ACHN (cell line): ENCODE data around the gene LYPD3.
A peak's percentile ranks its signal among the peaks of the same experiment; 100 is the strongest.
"Not testable (repeated sequence)": the region's sequence is repeated elsewhere in the genome, so short reads cannot be mapped to it uniquely, and the experiment has no call there.

ENCODE experiments used
- DNase-seq: peaks from one replicate; pipeline ENCODE4 v3.0.0-alpha.2; 2015
- in situ Hi-C: cut with HindIII; loops from 2 replicates; pipeline ENCODE4 v1.10.0; 2017; ENCODE audit warnings: low sequenced_read_pairs, low pct_ligation_motif_present, low pct_unique_long_range_greater_than_20kb

LYPD3 gene

DNA sequence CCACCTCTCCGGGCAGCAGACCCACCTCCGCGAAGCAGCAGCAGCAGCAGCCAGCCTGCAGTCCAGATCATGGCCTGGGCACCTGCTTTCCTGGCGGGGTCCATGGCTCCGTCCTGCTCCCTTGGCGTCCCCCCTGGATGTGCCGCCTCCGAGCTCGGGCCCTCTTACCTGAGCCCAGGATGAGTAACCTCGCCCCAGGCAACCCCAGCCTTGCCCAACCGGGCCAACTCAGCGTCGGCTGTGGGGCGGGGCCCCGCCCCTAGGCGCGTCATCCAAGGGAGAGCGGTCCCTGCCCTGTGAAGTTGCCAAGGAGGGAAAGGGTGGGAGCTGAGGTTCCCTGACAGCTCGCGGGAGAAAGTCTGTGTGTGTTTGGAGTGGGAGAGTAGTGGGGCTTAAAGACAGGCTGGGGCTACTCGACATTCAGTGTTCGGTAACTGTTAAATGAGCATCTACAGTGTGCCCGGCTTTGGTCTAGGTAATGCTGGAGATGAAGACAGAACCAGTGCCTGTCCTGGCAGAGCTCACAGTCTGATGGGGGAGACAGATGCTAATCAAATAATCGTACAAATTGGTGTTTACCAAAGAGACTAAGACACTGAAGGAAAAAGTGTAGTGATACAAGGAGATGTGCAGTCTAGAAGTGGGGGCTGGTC, at the start of gene LYPD3:
LYPD3 (minus strand) TSS at position 141 of the 653 bp plus-strand sequence; CDS start at position 104, 37 bp downstream.
- in situ Hi-C loops: no loop called here
- DNase-seq: no peak

DNA sequence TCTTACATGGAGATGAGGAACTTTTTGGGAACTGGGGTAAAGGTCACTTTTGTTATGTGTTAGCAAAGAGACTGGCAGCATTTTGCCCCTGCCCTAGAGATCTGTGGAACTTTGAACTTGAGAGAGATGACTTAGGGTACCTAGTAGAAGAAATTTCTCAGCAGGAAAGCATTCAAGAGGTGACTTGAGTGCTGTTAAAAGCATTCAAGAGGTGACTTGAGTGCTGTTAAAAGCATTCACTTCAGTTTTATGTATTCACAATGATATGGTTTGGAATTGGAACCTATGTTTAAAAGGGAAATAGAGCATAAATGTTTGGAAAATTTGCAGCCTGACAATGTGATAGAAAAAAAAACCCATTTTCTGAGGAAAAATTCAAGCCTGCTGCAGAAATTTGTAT, 47.0 kb upstream of the LYPD3 start:
- in situ Hi-C loops, DNase-seq: not testable (repeated sequence)

DNA sequence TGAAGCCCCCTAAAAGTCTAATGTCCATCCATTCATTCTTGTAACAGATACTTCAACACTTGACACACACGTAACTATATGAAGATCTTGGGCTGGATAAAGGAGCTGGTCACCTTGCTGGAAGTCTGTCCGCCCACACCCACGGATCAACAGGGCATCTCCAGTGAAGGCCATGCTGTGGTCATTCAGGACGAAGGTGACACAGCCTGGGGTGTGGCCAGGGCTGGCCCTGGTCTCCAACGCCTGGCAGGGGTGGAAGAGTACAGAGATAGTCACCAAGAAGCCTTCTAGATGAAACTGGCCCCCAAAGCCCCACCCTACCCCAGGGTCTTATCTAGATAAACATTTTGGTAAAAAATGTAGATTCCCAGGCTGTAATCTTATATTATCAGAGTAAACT, 45.9 kb upstream of the LYPD3 start:
- DNase-seq: no peak
- in situ Hi-C loops: no loop called here

DNA sequence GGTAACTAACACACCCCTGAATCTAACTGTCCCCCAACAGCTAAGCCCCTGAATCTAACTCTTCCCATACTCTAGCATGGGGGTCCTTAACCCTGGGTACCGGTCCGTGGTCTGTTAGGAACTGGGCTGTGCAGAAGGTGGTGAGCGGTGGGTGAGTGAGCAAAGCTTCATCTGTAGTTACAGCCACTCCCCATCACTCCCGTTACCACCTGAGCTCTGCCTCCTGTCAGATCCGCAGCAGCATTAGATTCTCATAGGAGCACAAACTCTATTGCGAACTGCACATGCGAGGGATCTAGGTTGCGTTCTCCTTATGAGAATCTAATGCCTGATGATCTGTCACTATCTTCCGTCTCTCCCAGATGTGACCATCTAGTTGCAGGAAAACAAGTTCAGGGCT, 45.3 kb upstream of the LYPD3 start:
- no peak for DNase-seq
- in situ Hi-C loops: no loop called here

GRCh38 chr19:43507880-43508279, 42.5 kb upstream of the LYPD3 start:
- in situ Hi-C loops: no loop called here
- DNase-seq: no peak

DNA sequence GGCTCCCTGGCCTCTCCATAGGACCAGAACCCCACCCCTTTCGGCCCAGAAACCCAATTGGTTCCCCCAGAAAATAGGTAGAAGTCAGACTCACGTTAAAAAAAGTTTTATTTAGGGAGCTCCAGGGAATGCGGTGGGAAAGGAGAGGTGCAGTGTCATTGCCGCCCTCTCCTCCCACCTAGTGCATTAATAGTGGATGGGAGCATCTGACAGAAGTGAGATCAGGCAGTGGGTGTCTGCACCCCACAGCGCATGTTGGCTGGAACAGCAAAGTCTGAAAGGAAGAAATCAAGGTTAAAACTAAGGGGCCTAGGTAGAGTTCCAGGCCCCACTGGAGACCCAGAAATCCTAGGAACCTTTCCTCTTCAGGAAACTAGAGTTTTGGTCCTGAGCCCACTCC, 41.2 kb upstream of the LYPD3 start:
- in situ Hi-C loops: no loop called here
- DNase-seq: no peak

DNA sequence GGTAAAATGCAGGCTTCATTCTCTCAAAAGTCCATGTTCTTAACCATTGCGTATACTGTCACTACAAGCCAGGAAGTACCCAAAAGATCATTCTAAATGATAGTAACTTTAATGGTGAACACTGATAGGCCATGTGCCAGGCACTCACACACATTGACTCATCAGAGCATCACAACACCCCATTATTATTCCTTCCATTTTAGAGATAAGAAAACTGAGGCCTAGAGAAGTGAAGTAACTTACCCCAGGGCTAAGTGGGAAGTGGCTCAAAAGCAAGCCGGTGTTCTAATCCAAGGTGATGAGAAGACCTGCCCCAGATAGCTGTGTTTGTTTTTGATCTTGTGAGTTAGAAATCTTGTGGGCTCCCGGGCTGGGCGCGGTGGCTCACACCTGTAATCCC, 40.5 kb upstream of the LYPD3 start:
- in situ Hi-C loops: no loop called here
- no peak for DNase-seq

DNA sequence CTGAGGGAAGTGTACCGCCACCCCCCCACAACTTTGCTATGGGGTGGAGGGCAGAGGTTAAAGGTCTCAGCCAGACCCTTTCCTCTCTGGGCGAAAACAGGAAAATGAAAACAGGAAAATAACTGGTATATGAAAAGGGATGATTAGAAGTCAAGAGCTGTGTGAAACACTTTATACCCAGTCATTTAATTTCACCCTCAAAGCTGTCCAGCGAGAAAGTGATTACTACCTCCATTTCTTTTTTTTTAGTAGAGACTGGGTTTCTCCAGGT, 39.7 kb upstream of the LYPD3 start:
- DNase-seq: no peak
- in situ Hi-C loops: no loop called here

- in situ Hi-C loops: no loop called here
- peak; percentile 21 for DNase-seq
Measured at GRCh38 chr19:43504426-43505185, 39.2 kb upstream of the LYPD3 start, which contains the start of gene PHLDB3. Gene PHLDB3, minus strand, starts transcription at chr19:43504746. Its CDS starts 628 bp downstream, at chr19:43504118.

DNA sequence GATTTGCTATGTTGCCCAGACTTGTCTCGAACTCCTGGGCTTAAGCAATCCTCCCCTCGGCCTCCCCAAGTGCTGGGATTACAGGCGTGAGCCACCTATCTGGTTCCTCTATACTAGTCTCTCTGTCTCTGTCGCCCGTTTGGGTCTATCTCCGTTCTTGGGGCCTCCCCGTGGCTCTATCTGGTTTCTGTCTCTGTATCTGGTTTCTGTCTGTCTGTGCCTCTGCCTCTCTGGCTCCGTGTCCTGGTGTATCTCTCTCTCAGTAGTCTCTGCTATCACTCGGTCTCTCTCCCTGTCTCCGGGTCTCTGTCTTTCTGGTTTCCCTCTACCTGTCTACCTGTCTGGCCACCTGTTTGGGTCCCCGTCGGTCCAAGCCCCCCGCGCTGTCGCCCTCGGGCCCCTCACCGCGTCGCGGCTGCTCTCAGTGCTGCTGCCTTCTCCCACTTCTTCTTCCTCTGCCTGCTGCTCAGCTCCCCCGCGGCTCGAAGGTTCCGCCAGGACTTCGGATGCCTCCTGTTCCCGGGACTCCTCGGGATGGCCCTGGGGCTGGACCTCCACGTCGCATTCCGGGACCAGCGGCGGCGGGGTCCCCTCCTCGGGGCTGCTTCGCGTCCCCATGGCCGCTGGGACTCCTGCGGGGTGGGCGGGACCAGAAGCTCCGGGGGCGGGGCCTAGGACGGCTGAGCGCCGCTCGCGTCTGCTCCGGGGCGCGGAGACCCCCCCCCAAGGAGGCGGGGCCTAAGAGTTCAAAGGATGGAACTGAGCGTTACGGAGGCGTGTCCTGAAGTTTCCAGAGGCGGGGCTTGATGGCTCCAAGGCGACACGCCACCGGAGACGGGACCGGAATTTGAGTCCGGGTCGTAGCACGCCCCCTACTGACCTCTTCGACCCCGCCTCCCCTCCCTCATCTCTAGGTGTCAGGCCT, 38.4 kb upstream of the LYPD3 start:
- in situ Hi-C loops: no loop called here
- peak; percentile 87 for DNase-seq

DNA sequence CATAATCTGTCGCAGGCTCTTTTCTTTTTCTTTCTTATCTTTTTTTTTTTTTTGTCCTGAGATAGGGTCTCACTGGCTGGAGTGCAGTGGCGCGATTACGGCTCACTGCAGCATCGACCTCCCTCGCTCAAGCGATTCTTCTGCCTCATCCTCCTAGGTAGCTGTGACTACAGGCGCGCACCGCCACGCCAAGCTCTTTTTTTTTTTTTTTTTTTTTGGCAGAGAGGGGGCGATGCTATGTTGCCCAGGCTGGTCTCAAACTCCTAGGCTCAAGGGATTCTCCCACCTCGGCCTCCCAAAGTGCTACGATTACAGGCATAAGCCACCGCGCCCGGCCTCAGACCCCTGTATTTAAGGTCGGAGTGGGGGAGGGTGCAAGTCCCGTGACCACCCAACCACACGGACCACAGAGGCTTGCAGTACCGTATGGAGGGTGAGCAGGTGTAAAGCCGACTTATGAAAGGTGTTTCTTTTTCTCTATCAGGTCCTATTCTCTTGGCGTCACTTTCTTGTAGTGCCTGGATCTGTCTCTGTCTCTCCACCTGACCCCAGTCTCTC, 37.1 kb upstream of the LYPD3 start:
- in situ Hi-C loops: no loop called here
- DNase-seq: no peak

DNA sequence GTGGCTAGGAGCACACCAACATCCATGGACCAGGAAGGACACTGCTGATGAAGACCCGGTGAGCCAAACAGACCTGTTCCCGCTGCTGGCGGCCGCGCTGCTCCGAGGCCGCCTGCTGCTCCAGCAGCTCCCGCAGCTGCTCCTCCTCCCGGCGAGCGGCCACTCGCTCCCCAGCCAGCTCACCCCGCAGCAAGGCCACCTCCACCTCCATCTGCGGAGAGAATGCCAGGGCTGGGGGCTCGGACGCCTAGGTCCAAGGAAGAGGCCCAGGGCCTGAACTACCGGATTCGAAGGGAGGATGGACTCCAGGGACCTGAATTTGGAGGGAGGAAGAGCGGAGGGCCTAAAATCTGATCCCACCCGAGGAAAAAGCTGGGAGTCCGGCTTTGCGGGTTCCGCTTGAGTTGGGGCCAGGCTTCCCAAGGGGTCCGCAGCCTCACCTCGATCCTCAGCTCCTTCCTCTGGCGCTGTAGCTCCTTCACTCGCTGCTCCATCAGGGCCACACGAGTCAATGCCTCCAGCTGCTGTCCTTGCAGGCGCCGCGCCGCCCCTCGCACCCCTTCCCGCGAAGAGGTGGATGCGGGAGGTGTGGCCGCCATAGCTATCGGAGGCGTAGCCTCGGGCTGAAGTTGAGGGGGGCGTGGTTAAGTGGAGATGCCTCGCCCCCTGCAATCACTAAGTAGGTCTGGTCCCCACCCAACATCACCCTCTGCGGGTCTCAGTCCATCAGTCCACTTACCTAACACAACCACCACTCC, 36.4 kb upstream of the LYPD3 start:
- in situ Hi-C loops: no loop called here

DNA sequence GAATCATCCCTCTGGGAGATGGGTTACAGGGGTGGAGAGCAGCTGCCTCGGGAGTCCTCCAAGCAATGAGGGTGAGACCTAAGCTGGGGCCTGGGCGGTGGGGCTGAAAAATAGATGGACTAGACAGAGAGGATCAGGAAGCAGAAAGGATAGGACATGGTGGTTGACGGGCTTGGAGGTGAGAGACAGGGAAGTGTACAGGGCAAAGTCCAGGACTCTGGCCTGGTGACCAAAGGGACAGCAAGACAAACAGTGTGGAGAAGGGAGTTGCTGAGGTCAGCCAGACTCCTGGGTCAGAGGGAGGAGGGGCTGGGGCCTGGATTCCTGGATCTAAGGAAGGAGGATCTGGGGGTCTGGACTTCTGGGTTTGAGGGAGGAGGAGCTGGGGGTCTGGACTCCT, 33.6 kb upstream of the LYPD3 start:
- in situ Hi-C loops: no loop called here
- no peak for DNase-seq

More for the DNA sequence above, 36.4 kb upstream of the LYPD3 start:
- DNase-seq: no peak

DNA sequence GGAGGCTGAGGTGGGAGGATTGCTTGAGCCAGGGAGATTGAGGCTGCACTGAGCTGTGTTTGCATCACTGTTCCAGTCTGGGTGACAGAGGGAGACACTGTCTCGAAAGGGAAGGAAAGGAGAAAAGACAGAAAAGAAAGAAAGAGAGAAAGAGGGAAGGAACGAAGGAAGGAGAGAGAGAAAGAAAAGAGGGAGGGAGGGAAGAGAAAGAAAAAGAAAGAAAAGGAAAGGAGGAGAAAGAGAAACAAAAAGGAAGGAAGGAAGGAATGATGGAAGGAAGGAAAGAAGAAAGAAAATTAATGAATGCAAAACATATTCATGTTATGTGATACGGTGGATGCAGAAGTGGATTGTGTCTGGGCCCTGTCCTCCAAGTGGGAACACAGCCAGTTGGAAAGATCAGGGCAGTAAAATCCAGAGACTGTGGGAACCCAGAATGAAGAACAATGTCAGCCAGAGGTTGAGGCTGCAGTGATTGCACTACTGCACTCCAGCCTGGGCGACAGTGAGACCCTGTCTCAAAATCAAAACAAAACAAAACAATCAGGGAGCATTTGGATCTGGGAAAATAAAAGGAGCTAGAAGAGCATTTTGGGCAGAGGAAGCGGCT, 32.9 kb upstream of the LYPD3 start:
- in situ Hi-C loops: no loop called here
- no peak for DNase-seq

- DNase-seq: no peak
- in situ Hi-C loops: no loop called here
Measured at GRCh38 chr19:43496960-43497359, 31.6 kb upstream of the LYPD3 start.

DNA sequence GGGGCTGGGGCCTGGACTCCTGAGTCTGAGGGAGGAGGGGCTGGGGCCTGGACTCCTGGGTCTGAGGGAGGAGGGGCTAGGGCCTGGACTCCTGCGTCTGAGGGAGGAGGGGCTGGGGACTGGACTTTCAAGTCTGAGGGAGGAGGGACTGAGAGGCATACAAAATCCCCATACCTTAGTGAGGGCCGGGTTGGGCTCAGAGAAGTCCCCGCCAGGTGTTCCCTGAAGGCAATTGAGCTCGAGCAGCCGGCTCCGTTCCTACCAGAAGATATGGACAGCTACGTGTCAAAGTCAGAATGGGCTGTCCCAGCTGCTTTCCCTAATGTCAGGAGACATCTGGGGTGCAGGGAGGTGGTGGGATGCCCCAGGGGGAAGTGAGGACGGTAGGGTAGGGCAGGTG, 29.7 kb upstream of the LYPD3 start:
- in situ Hi-C loops: no loop called here
- no peak for DNase-seq

- no peak for DNase-seq
- in situ Hi-C loops: no loop called here
Measured at GRCh38 chr19:43490759-43491158, 25.4 kb upstream of the LYPD3 start.

DNA sequence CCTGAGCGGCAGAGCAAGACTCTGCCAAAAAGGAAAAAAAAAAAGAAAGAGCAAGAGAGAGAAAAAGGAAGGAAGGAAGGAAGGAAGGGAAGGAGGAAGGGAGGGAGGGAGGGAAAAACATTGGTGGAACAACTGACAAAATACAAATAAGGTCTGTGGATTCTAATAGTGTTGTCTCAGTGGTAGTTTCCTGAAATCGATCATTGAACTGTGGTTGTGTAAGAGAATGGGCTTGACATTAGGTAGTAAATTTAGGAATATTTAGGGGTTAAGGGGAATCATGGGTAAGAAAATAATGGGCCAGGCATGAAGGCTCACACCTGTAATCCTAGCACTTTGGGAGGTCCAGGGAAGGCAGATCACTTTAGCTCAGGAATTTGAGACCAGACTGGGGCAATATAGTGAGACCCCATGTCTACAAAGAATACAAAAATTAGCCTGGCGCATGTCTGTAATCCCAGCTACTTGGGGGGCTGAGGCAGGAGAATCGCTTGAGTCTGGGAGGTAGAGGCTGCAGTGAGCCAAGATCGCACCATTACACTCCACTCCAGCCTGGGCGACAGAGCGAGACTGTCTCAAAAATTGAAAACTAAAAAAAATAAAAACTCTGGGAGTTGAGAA, 24.7 kb upstream of the LYPD3 start:
- in situ Hi-C loops: no loop called here
- no peak for DNase-seq
